Fibroblast of villous mesenchyme (primary cell): ENCODE measurements around the gene BTNL3. TPM values are rescaled to one million over a fixed set of nuclear protein-coding genes. Genes with fewer than 3 reads are reported as not detected.
"Not testable (repeated sequence)": the region's sequence is repeated elsewhere in the genome, so short reads cannot be mapped to it uniquely, and the experiment has no call there.

Source experiments
- DNase-seq: peaks from one replicate; pipeline ENCODE4 v3.0.0-alpha.2; 2010; ENCODE audit warnings: low read depth
- H3K4me3 ChIP-seq: 2 replicates; pipeline ENCODE4 v1.5.1; 2011; ENCODE audit warnings: low read depth, mild to moderate bottlenecking, low read length
- total RNA-seq: library from RNA; depleted of rRNA; stranded (reverse); fragments of >200 nt; gene quantifications from 2 replicates; pipeline ENCODE4 v1.2.3, GENCODE V29; 2012
- TF ChIP-seq, protein P1 (sequence below): IDR thresholded peaks from 2 replicates; pipeline ENCODE4 v1.5.1; 2012; ENCODE audit warnings: low read depth, mild to moderate bottlenecking, low read length; ENCODE audit not compliant: insufficient read depth

The BTNL3 gene
- total RNA-seq, 1 donor, result not detected

DNA sequence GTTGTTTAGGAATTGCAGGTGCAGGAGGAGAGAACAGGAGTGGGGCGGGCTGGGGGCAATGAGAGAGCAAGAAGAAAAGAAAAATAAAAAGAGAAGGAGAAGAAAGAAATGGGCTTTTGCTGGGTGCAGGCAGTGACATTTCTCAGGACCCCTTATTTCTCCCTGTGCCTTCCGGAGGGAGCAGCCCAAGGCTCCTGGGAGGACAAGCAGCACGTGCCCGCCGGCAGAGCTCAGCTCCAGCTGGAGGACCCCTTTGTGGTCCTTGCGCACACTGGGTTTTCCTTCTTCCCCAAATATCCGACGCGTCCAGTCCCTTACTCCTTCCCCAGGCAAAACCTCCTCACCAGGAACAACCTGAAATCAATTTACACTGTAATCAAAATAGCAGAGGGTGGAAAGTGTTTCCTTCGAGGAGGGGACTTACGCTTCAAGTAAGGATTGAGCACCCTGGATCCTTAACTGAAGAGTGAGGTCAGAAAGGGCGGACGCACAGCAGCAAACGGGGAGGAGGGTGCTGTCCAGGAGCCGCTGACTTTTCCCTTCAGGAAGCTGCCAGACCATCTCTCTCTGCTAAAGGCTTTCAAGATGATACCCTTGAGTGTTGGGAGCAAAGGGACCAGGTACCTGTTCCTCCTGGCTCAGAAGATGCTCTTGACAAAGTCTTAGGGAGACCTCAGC lies 53.5 kb downstream of the BTNL3 start:
- DNase-seq, result no peak
- no peak overlapping the region for H3K4me3 ChIP-seq
- TF ChIP-seq, protein P1, sequence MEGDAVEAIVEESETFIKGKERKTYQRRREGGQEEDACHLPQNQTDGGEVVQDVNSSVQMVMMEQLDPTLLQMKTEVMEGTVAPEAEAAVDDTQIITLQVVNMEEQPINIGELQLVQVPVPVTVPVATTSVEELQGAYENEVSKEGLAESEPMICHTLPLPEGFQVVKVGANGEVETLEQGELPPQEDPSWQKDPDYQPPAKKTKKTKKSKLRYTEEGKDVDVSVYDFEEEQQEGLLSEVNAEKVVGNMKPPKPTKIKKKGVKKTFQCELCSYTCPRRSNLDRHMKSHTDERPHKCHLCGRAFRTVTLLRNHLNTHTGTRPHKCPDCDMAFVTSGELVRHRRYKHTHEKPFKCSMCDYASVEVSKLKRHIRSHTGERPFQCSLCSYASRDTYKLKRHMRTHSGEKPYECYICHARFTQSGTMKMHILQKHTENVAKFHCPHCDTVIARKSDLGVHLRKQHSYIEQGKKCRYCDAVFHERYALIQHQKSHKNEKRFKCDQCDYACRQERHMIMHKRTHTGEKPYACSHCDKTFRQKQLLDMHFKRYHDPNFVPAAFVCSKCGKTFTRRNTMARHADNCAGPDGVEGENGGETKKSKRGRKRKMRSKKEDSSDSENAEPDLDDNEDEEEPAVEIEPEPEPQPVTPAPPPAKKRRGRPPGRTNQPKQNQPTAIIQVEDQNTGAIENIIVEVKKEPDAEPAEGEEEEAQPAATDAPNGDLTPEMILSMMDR, result no peak

DNA sequence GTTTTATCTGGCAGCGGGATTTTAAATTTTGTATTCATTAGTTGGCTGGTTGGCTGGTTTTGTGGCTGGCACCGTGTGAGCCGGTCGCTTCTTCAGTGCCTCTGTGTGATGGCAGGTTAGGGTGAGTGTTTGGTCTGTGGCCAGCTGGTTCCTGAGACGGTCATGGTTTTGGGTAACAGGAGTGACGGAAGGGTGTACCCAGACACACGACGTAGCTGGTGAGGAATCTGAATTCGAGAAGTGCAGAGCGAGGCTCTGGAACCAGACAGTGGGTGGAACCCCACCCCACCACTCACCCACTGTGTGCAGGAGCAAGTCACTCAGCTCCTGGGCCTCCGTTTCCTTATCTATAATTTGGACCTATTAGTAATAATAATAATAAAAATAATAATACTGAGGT lies 54.1 kb downstream of the BTNL3 start:
- TF ChIP-seq, protein P1, result no peak
- H3K4me3 ChIP-seq, result no peak overlapping the region
- DNase-seq, result no peak

DNA sequence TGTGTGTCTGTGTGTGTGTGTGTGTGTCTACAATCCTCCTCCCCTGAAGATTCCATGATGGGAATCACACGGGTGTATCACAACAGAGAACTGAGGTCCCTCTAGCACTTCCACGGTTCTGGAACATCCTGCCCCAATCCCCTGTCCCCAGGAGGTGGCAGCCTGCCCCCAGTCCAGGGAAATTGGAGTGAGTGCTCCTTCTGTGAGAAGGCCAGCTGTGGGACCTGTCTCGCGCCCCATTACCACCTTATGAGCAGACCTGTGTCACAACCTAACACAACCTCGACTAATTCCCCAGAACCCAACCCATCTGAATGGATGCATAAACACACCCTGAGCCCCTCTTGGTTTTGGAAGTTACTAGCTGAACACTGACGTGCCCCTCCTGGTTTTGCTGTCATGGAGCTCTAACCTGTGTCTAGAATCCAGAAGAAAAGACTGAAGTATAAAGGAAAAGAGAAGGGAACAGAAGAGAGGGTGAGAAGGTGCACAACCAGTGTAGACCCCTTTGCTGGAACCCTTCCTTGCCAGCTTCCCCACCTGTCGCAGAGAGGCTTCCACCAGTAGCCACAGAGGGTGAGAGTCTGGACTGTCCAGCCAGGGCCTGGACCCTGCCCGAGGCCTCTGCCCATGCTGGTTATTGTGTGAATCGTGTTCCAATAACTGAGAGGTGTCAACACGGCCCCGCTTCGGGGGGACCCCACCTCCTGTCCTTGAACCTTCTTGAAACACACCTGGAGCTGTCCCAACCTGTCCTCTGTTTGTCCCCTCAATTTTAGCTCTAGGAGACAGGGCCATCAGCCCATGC lies 54.8 kb downstream of the BTNL3 start:
- TF ChIP-seq, protein P1, result no peak
- no peak overlapping the region for H3K4me3 ChIP-seq
- DNase-seq, result no peak

DNA sequence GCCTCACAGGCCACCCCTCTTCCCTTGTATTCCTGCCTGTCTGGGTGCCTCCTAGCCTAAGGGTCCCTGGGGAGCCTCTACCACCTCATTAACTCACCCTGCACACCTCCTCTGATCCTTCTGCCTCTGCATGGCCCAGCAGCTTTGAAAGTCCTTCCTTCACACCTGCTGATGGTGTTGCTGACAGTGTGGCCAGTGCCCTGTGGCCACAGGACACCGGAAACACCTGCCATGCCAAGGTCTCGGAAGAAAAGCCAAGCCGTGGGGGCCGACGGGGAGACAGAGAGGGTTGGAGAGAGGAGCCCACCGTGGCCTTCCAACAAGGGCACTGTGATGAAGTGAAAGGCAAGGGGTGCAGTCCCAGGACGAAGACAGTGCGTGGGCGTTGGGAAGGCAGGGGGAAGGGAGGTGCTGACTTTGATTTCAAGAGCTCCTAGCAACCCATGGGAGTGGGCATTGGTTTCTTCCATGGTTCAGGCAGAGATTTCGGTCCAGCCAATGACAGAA lies 55.5 kb downstream of the BTNL3 start:
- no peak overlapping the region for H3K4me3 ChIP-seq
- TF ChIP-seq, protein P1, result no peak
- no peak for DNase-seq

DNA sequence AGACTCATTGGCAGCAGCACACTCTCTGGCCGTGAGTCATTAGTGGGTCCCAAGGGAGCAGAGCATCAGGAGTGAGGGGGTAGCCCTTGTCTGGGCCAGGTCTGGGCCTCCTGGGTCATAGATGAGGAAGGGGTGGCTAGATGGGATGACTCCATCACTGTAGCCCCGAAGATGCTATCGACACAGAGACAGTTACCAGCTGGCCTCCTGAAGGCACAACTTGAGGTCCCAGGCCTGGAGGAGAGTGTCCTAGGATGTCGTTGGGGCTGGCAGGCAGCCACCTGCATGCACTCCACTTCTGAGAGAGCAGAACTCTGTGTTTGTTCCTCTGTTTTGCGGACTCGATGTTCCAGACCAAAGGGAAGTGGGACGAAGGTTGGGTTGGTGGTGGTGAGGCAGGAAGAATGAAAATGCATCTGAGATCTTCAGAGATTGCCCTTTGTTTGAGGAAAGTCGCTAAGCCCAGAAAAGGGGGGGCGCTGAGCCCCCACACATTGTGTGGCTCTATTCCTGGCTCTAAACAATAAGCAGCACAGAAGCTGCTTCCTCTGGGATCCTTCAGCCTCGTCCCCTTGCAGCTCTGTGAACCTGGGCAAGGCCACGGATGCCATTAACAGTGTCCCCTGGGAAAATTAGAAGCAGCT lies 56.1 kb downstream of the BTNL3 start:
- TF ChIP-seq, protein P1, result no peak
- DNase-seq, result no peak
- H3K4me3 ChIP-seq, result no peak overlapping the region

DNA sequence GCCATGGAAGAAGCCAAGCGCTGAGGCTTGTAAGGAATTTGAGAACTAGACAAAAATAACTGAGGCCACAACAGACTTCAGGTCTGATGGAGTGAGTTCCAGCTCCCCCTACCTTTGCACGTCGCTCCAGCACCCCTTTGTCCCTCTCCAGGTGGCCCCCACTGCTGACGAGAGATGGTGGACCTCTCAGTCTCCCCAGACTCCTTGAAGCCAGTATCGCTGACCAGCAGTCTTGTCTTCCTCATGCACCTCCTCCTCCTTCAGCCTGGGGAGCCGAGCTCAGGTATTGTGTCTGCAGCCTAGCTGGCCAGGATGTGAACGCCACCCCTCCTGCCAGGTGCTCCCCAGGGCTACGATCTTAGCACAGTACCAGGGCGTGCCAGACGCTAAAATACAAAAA lies 56.7 kb downstream of the BTNL3 start:
- no peak for DNase-seq
- TF ChIP-seq, protein P1, result no peak
- H3K4me3 ChIP-seq, result no peak overlapping the region

DNA sequence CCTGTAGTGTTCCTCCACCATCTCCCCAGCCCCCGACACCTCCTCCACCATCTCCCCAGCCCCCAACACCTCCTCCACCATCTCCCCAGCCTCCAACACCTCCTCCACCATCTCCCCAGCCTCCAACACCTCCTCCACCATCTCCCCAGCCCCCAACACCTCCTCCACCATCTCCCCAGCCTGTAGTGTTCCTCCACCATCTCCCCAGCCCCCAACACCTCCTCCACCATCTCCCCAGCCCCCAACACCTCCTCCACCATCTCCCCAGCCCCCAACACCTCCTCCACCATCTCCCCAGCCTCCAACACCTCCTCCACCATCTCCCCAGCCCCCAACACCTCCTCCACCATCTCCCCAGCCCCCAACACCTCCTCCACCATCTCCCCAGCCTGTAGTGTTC lies 57.2 kb downstream of the BTNL3 start:
- DNase-seq, H3K4me3 ChIP-seq: not testable (repeated sequence)
